Naive B cell (primary cell): ENCODE results near the gene AKR7A2. TPM values are rescaled to one million over a fixed set of nuclear protein-coding genes. Genes with fewer than 3 reads are reported as not detected.

Experiments used
- ATAC-seq, 2 donors: fragments of 150-1000 bp; cut with Tn5 transposase; 2 replicates each; pipeline ENCODE4 v1.10.0; 2021; ENCODE audit warnings: low read depth in 2 of 2, mild to moderate bottlenecking in 2 of 2, moderate library complexity in 2 of 2
- DNase-seq: peaks from one replicate; pipeline ENCODE4 v3.0.0; 2022
- H3K27ac Mint-ChIP-seq, 6 donors: one replicate each; pipeline ENCODE4 v1.8.0; 2020 to 2022; ENCODE audit warnings: mild to moderate bottlenecking in 6 of 6, mixed read lengths in 6 of 6, moderate library complexity in 5 of 6, inconsistent platforms in 2 of 6
- H3K27me3 Mint-ChIP-seq, 3 donors: one replicate each; pipeline ENCODE4 v1.8.0; 2021 to 2022; ENCODE audit warnings: mixed read lengths in 3 of 3, mild to moderate bottlenecking in 1 of 3
- H3K36me3 Mint-ChIP-seq, 2 donors: one replicate each; pipeline ENCODE4 v1.8.0; 2020 to 2022; ENCODE audit warnings: mixed read lengths in 2 of 2, inconsistent platforms in 1 of 2, mild to moderate bottlenecking in 1 of 2
- H3K4me1 Mint-ChIP-seq, 3 donors: one replicate each; pipeline ENCODE4 v1.8.0; 2020 to 2022; ENCODE audit warnings: mixed read lengths in 3 of 3, inconsistent platforms in 1 of 3, mild to moderate bottlenecking in 1 of 3, moderate library complexity in 1 of 3
- H3K4me3 Mint-ChIP-seq, 8 donors: one replicate each; pipeline ENCODE4 v1.8.0; 2020 to 2022; ENCODE audit warnings: mild to moderate bottlenecking in 8 of 8, mixed read lengths in 8 of 8, moderate library complexity in 8 of 8, inconsistent platforms in 2 of 8
- H3K9me3 Mint-ChIP-seq, 7 donors: one replicate each; pipeline ENCODE4 v1.8.0; 2020 to 2022; ENCODE audit warnings: mixed read lengths in 7 of 7, mild to moderate bottlenecking in 5 of 7, inconsistent platforms in 2 of 7, moderate library complexity in 1 of 7
- polyA plus RNA-seq, 6 donors: library from polyadenylated mRNA; unstranded; fragments of 300-500 nt; fragmentation: Illumina TruSeq; gene quantifications; one replicate each; pipeline ENCODE4 v1.2.3, GENCODE V29; 2021; ENCODE audit warnings: low read depth in 6 of 6

AKR7A2 gene
- polyA plus RNA-seq = 100 to 1,000 TPM in 4 of 6 donors, 10 to 100 TPM in 2; 93.3 to 149 (median 105) TPM

DNA sequence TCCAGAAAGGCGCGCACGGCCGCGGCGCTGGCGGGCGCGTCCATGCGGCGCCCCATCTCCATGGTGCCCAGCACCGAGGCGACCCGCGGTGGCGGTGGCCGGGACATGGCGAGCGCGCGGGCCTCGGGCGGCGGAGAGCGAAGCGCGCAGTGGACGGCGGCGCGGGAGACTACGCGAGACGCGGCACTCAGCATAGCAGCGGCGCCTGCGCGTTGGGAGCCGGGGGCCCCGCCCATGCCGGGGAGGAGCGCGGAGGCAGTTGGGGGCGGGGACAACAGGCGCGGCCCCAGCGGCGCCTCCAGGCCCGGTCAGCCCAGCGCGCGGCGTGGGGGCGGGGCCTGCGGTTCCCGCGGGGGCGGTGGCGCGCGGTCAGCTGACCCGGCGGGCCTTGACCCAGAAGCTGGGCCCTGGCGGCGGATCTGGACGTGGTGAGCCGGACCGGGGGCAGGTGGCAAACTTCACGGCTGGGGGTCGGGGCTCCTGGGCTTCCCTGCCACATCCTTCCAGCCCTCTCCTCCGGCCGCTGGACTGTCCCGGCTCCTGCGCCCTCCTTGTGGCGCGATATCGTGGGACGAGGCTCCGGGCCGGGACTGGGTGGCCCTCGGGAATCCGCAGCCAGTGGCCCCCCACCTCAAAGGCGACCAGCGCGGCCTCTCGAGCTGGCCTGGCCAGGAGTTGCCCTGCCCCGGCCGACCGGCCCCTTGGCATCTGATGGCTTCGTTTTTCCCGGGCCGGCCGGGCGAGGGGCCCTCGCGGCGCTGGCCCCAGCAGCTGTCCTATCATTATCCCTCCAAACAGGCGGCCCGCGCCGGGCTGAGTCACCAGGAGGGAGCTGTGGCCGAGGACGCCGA is at the start of gene AKR7A2, which contains the start of gene SLC66A1:
AKR7A2 (minus strand) TSS at position 214 of the 851 bp plus-strand sequence; CDS start at position 194, 20 bp downstream.
SLC66A1 (plus strand) TSS at position 396 of the 851 bp plus-strand sequence. CDS start 5,352 bp downstream, outside the sequence.
- Mint-ChIP-seq H3K27ac (peak within 1 kb of the TSS; percentile 17 to 97 (median 91)), H3K4me1 (peaks cover 56 to 69% (median 60%) of the 10 kb centered on the region in 3 donors), H3K4me3 (peak within 1 kb of the TSS; percentile 84 to 95 (median 92)), H3K27me3 (no peaks in the 10 kb centered on the region), H3K9me3 (no peaks in the 10 kb centered on the region), H3K36me3 (peaks cover 0 to 9% of the 10 kb centered on the region in 2 donors)
- DNase-seq (peak; percentile 79), ATAC-seq (peak; percentile 70 to 81)

DNA sequence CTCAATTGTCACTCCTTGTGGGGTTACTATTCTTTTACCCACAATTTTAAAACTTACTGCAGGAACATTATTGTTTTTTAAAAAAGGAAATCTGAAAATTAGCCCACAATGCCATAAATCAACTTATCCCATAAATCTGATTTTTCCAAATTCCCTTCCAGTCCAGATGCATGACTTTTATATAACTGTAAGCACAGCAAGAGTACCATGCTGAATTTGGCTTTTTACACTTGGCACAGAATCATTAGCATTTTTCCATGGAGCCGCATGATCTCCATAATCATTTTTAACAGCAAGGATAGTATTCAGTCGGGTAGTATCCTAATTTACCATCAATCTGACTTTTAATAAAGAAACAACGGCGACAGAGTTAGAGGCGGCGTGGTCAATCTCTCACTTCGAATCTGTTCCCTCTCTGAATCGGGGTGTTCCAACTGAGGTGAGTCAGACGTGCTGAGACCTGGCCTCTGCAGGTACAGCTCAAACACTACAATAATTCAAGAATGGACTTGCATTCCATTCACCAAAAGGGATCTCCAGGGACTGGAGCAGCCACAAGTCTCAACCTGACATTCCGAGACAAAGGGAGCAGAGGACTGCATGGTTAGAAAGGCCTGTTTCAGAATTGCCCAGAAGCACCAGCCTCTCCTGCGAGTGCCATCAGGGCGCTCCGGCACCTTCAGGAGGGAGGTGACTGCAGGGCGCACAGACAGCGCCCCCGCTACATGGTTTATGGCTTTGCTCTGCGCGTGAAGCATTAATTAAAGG is 49.1 kb upstream of the AKR7A2 start:
- Mint-ChIP-seq H3K27me3 (no peaks in the 10 kb centered on the region), H3K9me3 (no peaks in the 10 kb centered on the region), H3K4me1 (peaks cover 12 to 13% (median 12%) of the 10 kb centered on the region in 3 donors), H3K27ac (peak overlapping the region in 2 of 6 donors; percentile 18 to 59), H3K4me3 (peak overlapping the region in 1 of 8 donors; percentile 38), H3K36me3 (peaks cover 2 to 4% of the 10 kb centered on the region in 2 donors)
- DNase-seq (no peak), ATAC-seq (no peak)

- Mint-ChIP-seq H3K9me3 (no peaks in the 10 kb centered on the region), H3K4me3 (no peak overlapping the region), H3K27ac (no peak overlapping the region), H3K27me3 (no peaks in the 10 kb centered on the region), H3K4me1 (peaks cover 12 to 16% (median 12%) of the 10 kb centered on the region in 3 donors), H3K36me3 (peaks cover 4 to 7% of the 10 kb centered on the region in 2 donors)
- DNase-seq (no peak), ATAC-seq (no peak)
Measured at GRCh38 chr1:19360432-19360831, 48.5 kb upstream of the AKR7A2 start.

DNA sequence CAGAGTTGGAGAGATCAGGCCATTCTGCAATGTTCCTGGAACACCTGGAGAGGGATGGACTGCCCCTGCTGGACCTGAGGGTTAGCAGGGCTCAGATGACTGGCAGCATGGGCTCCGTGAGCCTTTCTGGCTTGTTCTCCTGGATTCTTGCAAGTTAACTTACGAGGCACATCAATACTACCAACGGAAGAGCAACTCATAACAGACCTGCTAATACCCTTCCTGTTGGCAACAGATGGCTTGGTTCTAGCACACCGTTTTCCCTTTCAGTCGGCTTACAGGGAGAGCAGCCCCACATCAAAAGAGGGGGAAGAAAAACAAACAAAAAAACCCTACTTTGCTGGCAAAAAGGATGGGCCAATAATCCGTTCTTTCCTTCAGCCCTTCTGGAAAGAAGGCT is 48.1 kb upstream of the AKR7A2 start:
- no peak for DNase-seq
- ATAC-seq = no peak
- peak overlapping the region in 1 of 6 donors; percentile 4 for H3K27ac Mint-ChIP-seq
- H3K27me3 Mint-ChIP-seq = no peaks in the 10 kb centered on the region
- H3K4me1 Mint-ChIP-seq = peaks cover 12 to 16% (median 12%) of the 10 kb centered on the region in 3 donors
- H3K4me3 Mint-ChIP-seq = no peak overlapping the region
- H3K36me3 Mint-ChIP-seq = peaks cover 4 to 7% of the 10 kb centered on the region in 2 donors
- H3K9me3 Mint-ChIP-seq = no peaks in the 10 kb centered on the region

DNA sequence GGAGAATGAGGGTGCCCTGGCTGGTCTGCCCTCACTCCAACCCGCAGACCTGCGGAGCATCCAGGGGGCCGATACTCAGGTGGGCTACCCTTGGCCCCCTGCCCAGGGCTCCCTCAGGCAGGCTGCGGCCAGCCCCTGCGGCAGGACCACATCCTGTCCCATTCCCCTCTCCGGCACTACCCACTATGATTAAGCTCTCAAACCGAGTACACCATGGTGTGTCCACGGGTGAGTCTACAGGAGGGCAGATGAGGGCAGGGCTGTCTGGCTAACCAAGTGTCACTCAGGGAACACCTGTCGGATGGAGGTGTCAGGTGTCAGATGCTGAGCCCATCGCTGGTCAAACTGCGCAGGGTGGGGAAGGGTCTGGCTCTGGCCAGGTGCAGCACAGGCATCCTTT is 47.4 kb upstream of the AKR7A2 start:
- DNase-seq (no peak), ATAC-seq (no peak)
- Mint-ChIP-seq H3K4me1 (peaks cover 8 to 13% (median 12%) of the 10 kb centered on the region in 3 donors), H3K36me3 (peaks cover under 1 to 7% of the 10 kb centered on the region in 2 donors), H3K27me3 (no peaks in the 10 kb centered on the region), H3K4me3 (no peak overlapping the region), H3K9me3 (no peaks in the 10 kb centered on the region), H3K27ac (no peak overlapping the region)

GRCh38 chr1:19358710-19359109 is 46.8 kb upstream of the AKR7A2 start:
- no peak overlapping the region for H3K4me3 Mint-ChIP-seq
- no peak overlapping the region for H3K27ac Mint-ChIP-seq
- no peaks in the 10 kb centered on the region for H3K9me3 Mint-ChIP-seq
- peaks cover 6 to 12% (median 11%) of the 10 kb centered on the region in 3 donors for H3K4me1 Mint-ChIP-seq
- DNase-seq (no peak), ATAC-seq (no peak)
- H3K36me3 Mint-ChIP-seq = peaks cover 0 to 7% of the 10 kb centered on the region in 2 donors
- no peaks in the 10 kb centered on the region for H3K27me3 Mint-ChIP-seq

DNA sequence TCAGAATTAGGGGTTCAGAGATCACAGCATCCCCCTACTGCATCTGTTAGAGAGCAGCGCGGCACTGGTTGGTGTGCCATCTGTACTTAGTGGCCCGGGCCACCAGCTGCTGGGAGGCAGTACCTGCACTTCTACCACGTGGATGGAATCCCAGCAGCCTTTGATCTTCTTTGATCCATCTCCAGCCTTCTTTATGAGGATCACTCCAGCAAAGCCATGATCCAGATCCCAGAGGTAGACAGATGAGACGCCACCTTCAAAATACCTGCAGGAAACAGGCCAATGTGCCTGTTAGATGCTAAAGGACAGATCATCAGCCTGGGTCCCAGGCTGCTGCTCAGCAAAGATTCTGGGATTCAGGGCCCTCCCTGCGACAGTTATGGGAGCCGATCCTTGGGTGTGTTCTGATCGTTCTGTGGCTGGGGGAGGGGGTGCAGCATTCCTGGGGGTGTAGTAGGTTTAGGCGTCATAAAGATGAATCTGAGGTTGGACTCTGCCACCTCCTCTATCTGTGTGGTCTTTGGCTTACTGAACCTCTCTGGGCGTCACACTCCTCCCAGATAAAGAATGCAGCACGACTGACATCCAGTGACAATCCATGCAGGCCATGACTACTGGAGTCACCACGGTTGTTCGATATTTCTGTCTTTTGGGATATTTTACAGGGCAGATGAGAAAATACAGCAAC is 45.5 kb upstream of the AKR7A2 start:
- no peaks in the 10 kb centered on the region for H3K27me3 Mint-ChIP-seq
- H3K36me3 Mint-ChIP-seq = peaks cover 0 to 7% of the 10 kb centered on the region in 2 donors
- DNase-seq (no peak), ATAC-seq (no peak)
- H3K27ac Mint-ChIP-seq = peak overlapping the region in 2 of 6 donors; percentile 24 to 88
- no peak overlapping the region for H3K4me3 Mint-ChIP-seq
- peaks cover 6 to 15% (median 12%) of the 10 kb centered on the region in 3 donors for H3K4me1 Mint-ChIP-seq
- H3K9me3 Mint-ChIP-seq = no peaks in the 10 kb centered on the region

GRCh38 chr1:19356266-19356665 is 44.3 kb upstream of the AKR7A2 start:
- no peak for ATAC-seq
- H3K36me3 Mint-ChIP-seq = peaks cover 0 to 7% of the 10 kb centered on the region in 2 donors

GRCh38 chr1:19354531-19354981 is 42.6 kb upstream of the AKR7A2 start:
- Mint-ChIP-seq H3K4me3 (no peak overlapping the region), H3K27me3 (no peaks in the 10 kb centered on the region), H3K36me3 (peaks cover 5 to 7% of the 10 kb centered on the region in 2 donors)

More at GRCh38 chr1:19356266-19356665, 44.3 kb upstream of the AKR7A2 start:
- Mint-ChIP-seq H3K4me3 (no peak overlapping the region), H3K4me1 (peaks cover 6 to 15% (median 10%) of the 10 kb centered on the region in 3 donors), H3K9me3 (no peaks in the 10 kb centered on the region), H3K27ac (no peak overlapping the region), H3K27me3 (no peaks in the 10 kb centered on the region)
- no peak for DNase-seq

GRCh38 chr1:19353596-19353995 is 41.7 kb upstream of the AKR7A2 start:
- peaks cover 5 to 7% of the 10 kb centered on the region in 2 donors for H3K36me3 Mint-ChIP-seq
- ATAC-seq (no peak), DNase-seq (no peak)

More at GRCh38 chr1:19354531-19354981, 42.6 kb upstream of the AKR7A2 start:
- no peak overlapping the region for H3K27ac Mint-ChIP-seq
- H3K9me3 Mint-ChIP-seq = no peaks in the 10 kb centered on the region
- DNase-seq (no peak), ATAC-seq (no peak)
- H3K4me1 Mint-ChIP-seq = peaks cover 2 to 6% (median 6%) of the 10 kb centered on the region in 3 donors

GRCh38 chr1:19352839-19353238 is 40.9 kb upstream of the AKR7A2 start:
- Mint-ChIP-seq H3K4me3 (no peak overlapping the region), H3K27me3 (no peaks in the 10 kb centered on the region), H3K9me3 (no peaks in the 10 kb centered on the region), H3K36me3 (peaks cover 5 to 7% of the 10 kb centered on the region in 2 donors), H3K27ac (no peak overlapping the region), H3K4me1 (peaks cover 6 to 12% (median 10%) of the 10 kb centered on the region in 3 donors)
- DNase-seq = no peak
- no peak for ATAC-seq

More at GRCh38 chr1:19353596-19353995, 41.7 kb upstream of the AKR7A2 start:
- no peaks in the 10 kb centered on the region for H3K9me3 Mint-ChIP-seq
- H3K4me1 Mint-ChIP-seq = peaks cover 5 to 9% (median 6%) of the 10 kb centered on the region in 3 donors
- H3K27me3 Mint-ChIP-seq = no peaks in the 10 kb centered on the region
- H3K27ac Mint-ChIP-seq = peak overlapping the region in 1 of 6 donors; percentile 32
- H3K4me3 Mint-ChIP-seq = no peak overlapping the region

DNA sequence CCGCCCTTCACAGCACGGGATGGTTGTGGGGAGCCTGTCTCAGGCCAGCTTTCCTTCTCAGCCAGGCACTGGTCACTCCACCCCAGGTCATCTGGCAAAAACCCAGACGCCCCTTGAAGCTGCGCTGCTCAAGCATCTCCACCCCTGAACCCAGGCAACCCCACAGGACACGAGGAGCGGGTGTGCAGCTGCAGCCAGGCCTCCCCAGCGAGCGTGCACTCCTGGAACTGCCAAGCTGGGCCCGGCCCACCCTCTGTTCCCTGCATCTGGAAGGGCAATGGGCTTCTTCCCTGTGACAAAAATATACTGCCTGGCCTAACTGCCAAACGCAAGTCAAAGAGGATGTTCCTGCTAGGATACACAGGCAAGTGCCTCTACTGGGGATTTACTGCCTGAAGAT is 39.9 kb upstream of the AKR7A2 start:
- no peak overlapping the region for H3K4me3 Mint-ChIP-seq
- peaks cover 5 to 7% of the 10 kb centered on the region in 2 donors for H3K36me3 Mint-ChIP-seq
- H3K4me1 Mint-ChIP-seq = peaks cover 6 to 15% (median 12%) of the 10 kb centered on the region in 3 donors
- H3K9me3 Mint-ChIP-seq = no peaks in the 10 kb centered on the region
- H3K27ac Mint-ChIP-seq = peak overlapping the region in 1 of 6 donors; percentile 57
- ATAC-seq = no peak
- no peak for DNase-seq
- no peaks in the 10 kb centered on the region for H3K27me3 Mint-ChIP-seq
